ENCODE measurements around the gene CLGN.

Gene CLGN

DNA sequence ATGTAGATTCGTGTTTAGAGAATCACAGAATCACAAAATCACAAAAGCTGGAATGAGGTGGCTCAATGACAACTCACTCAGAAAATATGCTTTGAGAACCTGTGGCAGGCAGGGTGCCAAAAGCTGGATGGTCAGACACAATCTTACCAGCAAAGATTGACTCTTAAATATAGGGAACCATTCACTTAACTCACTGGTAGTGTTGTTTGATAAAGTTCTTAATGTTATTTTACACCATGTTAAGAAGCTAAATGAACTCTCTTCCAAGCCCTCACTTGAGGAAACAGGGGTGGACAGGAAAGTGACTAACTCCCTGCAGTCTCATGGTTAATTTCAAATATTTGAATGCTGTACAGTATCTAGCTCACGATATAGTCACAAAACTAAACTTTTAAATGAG is 59.7 kb downstream of the CLGN start:
- Histone ChIP-seq H3K27me3 (ENCODE audit: control insufficient read depth, low read length) (no peaks in the 10 kb centered on the region), H3K9me3 (ENCODE audit: control insufficient read depth, insufficient read depth, low read length) (no peaks in the 10 kb centered on the region), H3K27ac (ENCODE audit: low read depth, low read length) (no peak overlapping the region), H3K79me2 (ENCODE audit: control insufficient read depth, low read length) (no peaks in the 10 kb centered on the region), H3K4me1 (ENCODE audit: control insufficient read depth, low read length) (peaks cover 9% of the 10 kb centered on the region), H3K4me3 (ENCODE audit: low read length) (no peak overlapping the region), H4K20me1 (ENCODE audit: control insufficient read depth, insufficient read depth, low read depth, low read length) (no peaks in the 10 kb centered on the region), H3K9me2 (replicated peaks; ENCODE audit: control insufficient read depth, low read length) (no peaks in the 10 kb centered on the region), H3K4me2 (ENCODE audit: low read length) (no peak overlapping the region), H3F3A (ENCODE audit: control insufficient read depth, insufficient read depth) (no peaks in the 10 kb centered on the region), H3K36me3 (ENCODE audit: control insufficient read depth, low read length) (no peaks in the 10 kb centered on the region)
- TF ChIP-seq, protein P1, sequence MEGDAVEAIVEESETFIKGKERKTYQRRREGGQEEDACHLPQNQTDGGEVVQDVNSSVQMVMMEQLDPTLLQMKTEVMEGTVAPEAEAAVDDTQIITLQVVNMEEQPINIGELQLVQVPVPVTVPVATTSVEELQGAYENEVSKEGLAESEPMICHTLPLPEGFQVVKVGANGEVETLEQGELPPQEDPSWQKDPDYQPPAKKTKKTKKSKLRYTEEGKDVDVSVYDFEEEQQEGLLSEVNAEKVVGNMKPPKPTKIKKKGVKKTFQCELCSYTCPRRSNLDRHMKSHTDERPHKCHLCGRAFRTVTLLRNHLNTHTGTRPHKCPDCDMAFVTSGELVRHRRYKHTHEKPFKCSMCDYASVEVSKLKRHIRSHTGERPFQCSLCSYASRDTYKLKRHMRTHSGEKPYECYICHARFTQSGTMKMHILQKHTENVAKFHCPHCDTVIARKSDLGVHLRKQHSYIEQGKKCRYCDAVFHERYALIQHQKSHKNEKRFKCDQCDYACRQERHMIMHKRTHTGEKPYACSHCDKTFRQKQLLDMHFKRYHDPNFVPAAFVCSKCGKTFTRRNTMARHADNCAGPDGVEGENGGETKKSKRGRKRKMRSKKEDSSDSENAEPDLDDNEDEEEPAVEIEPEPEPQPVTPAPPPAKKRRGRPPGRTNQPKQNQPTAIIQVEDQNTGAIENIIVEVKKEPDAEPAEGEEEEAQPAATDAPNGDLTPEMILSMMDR (IDR thresholded peaks at IDR 0.05; ENCODE audit: low read depth, low read length, poor library complexity, severe bottlenecking): no peak
- no peak for TF ChIP-seq EZH2phosphoT487 (IDR thresholded peaks at IDR 0.05; ENCODE audit: borderline replicate concordance, low read length)

DNA sequence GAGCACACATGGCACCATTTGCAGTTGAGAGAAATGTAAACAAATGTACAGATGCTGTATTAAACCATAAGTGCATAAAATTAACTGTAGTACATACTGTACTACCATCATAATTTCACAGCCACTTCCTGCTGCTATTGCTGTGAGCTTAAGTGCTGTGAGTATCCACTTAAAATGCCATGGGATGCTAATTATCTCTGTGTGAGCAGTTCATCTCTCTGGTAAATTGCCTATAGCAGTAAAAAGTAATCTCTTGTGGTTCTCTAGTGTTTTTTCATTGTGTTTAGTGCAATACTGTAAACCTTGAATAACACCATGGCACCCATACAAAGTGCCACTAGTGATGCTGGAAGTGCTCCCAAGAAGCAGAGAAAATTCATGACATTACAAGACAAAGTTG is 63.9 kb downstream of the CLGN start:
- no peak overlapping the region for H3K27ac ChIP-seq (ENCODE audit: low read depth, low read length)
- H3K4me2 ChIP-seq (ENCODE audit: low read length): no peak overlapping the region
- no peaks in the 10 kb centered on the region for H3K9me2 ChIP-seq (replicated peaks; ENCODE audit: control insufficient read depth, low read length)
- no peak overlapping the region for H3K4me3 ChIP-seq (ENCODE audit: low read length)
- H3K4me1 ChIP-seq (ENCODE audit: control insufficient read depth, low read length): peaks cover 16% of the 10 kb centered on the region
- no peaks in the 10 kb centered on the region for H4K20me1 ChIP-seq (ENCODE audit: control insufficient read depth, insufficient read depth, low read depth, low read length)
- no peaks in the 10 kb centered on the region for H3K9me3 ChIP-seq (ENCODE audit: control insufficient read depth, insufficient read depth, low read length)
- H3K79me2 ChIP-seq (ENCODE audit: control insufficient read depth, low read length): no peaks in the 10 kb centered on the region
- H3F3A ChIP-seq (ENCODE audit: control insufficient read depth, insufficient read depth): no peaks in the 10 kb centered on the region
- H3K36me3 ChIP-seq (ENCODE audit: control insufficient read depth, low read length): no peaks in the 10 kb centered on the region
- TF ChIP-seq, protein P1 (IDR thresholded peaks at IDR 0.05; ENCODE audit: low read depth, low read length, poor library complexity, severe bottlenecking): no peak
- TF ChIP-seq EZH2phosphoT487 (IDR thresholded peaks at IDR 0.05; ENCODE audit: borderline replicate concordance, low read length): no peak
- H3K27me3 ChIP-seq (ENCODE audit: control insufficient read depth, low read length): 0 out of 2 replicates have a peak, but pooled peaks cover 2% of the 10 kb centered on the region

DNA sequence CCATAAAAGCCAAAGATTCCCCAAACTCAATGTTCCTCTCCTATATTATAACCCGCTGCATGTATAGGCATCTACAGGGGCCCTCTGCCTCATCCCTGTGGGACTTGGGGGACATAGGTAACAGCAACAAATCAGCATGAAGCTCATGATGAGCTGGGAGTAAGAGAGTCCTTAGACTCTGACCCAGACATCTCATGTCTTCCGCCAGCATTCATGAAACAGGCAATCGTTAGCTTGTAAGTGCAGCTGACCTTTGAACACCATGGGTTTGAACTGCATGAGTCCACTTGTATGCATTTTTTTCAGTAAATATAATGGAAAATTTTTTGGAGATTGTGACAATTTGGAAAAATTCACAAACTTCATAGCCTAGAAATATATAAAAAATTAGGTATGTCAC is 64.4 kb downstream of the CLGN start:
- Histone ChIP-seq H4K20me1 (ENCODE audit: control insufficient read depth, insufficient read depth, low read depth, low read length) (no peaks in the 10 kb centered on the region), H3K36me3 (ENCODE audit: control insufficient read depth, low read length) (no peaks in the 10 kb centered on the region), H3K79me2 (ENCODE audit: control insufficient read depth, low read length) (no peaks in the 10 kb centered on the region), H3F3A (ENCODE audit: control insufficient read depth, insufficient read depth) (no peaks in the 10 kb centered on the region), H3K4me3 (ENCODE audit: low read length) (no peak overlapping the region), H3K27ac (ENCODE audit: low read depth, low read length) (no peak overlapping the region), H3K9me2 (replicated peaks; ENCODE audit: control insufficient read depth, low read length) (no peaks in the 10 kb centered on the region), H3K4me2 (ENCODE audit: low read length) (no peak overlapping the region), H3K9me3 (ENCODE audit: control insufficient read depth, insufficient read depth, low read length) (no peaks in the 10 kb centered on the region), H3K27me3 (ENCODE audit: control insufficient read depth, low read length) (peaks cover 6% of the 10 kb centered on the region; the same call in 1 of the 2 replicates), H3K4me1 (ENCODE audit: control insufficient read depth, low read length) (peaks cover 16% of the 10 kb centered on the region)
- no peak for TF ChIP-seq EZH2phosphoT487 (IDR thresholded peaks at IDR 0.05; ENCODE audit: borderline replicate concordance, low read length)

DNA sequence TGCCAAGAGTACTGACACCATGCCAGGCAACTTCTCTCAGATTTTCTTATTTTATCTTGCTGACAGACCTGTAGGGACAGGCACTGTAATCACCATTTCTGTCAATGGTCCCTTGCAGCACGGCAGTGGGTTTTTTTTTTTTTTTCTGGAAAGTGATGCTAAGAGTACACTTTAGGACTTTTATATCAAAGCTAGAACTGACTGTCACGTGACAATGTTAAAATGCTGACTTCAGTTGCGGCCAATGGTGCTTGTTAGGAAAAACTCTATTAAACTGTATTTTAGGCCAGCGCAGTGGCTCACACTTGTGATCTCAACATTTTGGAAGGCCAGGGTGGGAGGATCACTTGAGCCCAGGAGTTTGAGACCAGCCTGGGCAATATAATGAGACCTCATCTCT is 66.3 kb downstream of the CLGN start:
- H3F3A ChIP-seq (ENCODE audit: control insufficient read depth, insufficient read depth): no peaks in the 10 kb centered on the region
- no peak overlapping the region for H3K4me3 ChIP-seq (ENCODE audit: low read length)
- no peak overlapping the region for H3K4me2 ChIP-seq (ENCODE audit: low read length)
- no peaks in the 10 kb centered on the region for H3K9me2 ChIP-seq (replicated peaks; ENCODE audit: control insufficient read depth, low read length)
- H3K27ac ChIP-seq (ENCODE audit: low read depth, low read length): no peak overlapping the region
- H3K4me1 ChIP-seq (ENCODE audit: control insufficient read depth, low read length): peaks cover 16% of the 10 kb centered on the region
- no peaks in the 10 kb centered on the region for H4K20me1 ChIP-seq (ENCODE audit: control insufficient read depth, insufficient read depth, low read depth, low read length)
- H3K79me2 ChIP-seq (ENCODE audit: control insufficient read depth, low read length): no peaks in the 10 kb centered on the region
- no peaks in the 10 kb centered on the region for H3K36me3 ChIP-seq (ENCODE audit: control insufficient read depth, low read length)
- peaks cover 13% of the 10 kb centered on the region for H3K27me3 ChIP-seq (ENCODE audit: control insufficient read depth, low read length)
- TF ChIP-seq, protein P1 (IDR thresholded peaks at IDR 0.05; ENCODE audit: low read depth, low read length, poor library complexity, severe bottlenecking): no peak
- TF ChIP-seq EZH2phosphoT487 (IDR thresholded peaks at IDR 0.05; ENCODE audit: borderline replicate concordance, low read length): no peak
- H3K9me3 ChIP-seq (ENCODE audit: control insufficient read depth, insufficient read depth, low read length): no peaks in the 10 kb centered on the region

Measured in DOHH2 (cell line).